ENCODE measurements around the gene PIP4K2C. TPM values are rescaled to one million over a fixed set of nuclear protein-coding genes. Genes with fewer than 3 reads are reported as not detected.

Gene PIP4K2C
- polyA plus RNA-seq, 1 experiment, result 33.1 TPM

- peaks cover 62% of the 10 kb centered on the region for H3K27me3 ChIP-seq (ENCODE audit: control insufficient read depth, insufficient read depth, low read length)
- TF ChIP-seq, protein P1, sequence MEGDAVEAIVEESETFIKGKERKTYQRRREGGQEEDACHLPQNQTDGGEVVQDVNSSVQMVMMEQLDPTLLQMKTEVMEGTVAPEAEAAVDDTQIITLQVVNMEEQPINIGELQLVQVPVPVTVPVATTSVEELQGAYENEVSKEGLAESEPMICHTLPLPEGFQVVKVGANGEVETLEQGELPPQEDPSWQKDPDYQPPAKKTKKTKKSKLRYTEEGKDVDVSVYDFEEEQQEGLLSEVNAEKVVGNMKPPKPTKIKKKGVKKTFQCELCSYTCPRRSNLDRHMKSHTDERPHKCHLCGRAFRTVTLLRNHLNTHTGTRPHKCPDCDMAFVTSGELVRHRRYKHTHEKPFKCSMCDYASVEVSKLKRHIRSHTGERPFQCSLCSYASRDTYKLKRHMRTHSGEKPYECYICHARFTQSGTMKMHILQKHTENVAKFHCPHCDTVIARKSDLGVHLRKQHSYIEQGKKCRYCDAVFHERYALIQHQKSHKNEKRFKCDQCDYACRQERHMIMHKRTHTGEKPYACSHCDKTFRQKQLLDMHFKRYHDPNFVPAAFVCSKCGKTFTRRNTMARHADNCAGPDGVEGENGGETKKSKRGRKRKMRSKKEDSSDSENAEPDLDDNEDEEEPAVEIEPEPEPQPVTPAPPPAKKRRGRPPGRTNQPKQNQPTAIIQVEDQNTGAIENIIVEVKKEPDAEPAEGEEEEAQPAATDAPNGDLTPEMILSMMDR (IDR thresholded peaks at IDR 0.05; ENCODE audit: low read depth, low read length), result no peak
- H3K27ac ChIP-seq (ENCODE audit: low read depth, low read length), result no peak overlapping the region
- DNase-seq (ENCODE audit: low read depth, low spot score), result no peak
- H3K9me3 ChIP-seq (ENCODE audit: control insufficient read depth, insufficient read depth, low read length), result peaks cover 4% of the 10 kb centered on the region; the same call in 1 of the 2 replicates
- CTCF ChIA-PET, result interaction anchor here (1.1 to 7.6 kb wide), 2 partner anchors 9 to 41 kb away, joined by 3 to 112 read pairs; no protein-coding TSS in a partner anchor
- no peak overlapping the region for H3K4me3 ChIP-seq (ENCODE audit: low read depth, low read length)
- POLR2A ChIA-PET, result interaction anchor here (0.8 kb wide), 1 partner anchor 12 kb away, joined by 3 read pairs; the partner anchor contains the start of gene ARHGEF25
Observed at GRCh38 chr12:57623385-57623784, 32.4 kb downstream of the PIP4K2C start.

- POLR2A ChIA-PET, result interaction anchor here (0.8 kb wide), 1 partner anchor 13 kb away, joined by 3 read pairs; the partner anchor contains the start of gene ARHGEF25
- TF ChIP-seq, protein P1 (IDR thresholded peaks at IDR 0.05; ENCODE audit: low read depth, low read length), result no peak
- Histone ChIP-seq H3K27ac (ENCODE audit: low read depth, low read length) (no peak overlapping the region), H3K4me3 (ENCODE audit: low read depth, low read length) (no peak overlapping the region), H3K9me3 (ENCODE audit: control insufficient read depth, insufficient read depth, low read length) (peaks cover 4% of the 10 kb centered on the region; the same call in 1 of the 2 replicates), H3K27me3 (ENCODE audit: control insufficient read depth, insufficient read depth, low read length) (peaks cover 67% of the 10 kb centered on the region)
- CTCF ChIA-PET, result interaction anchor here (7.6 kb wide), 1 partner anchor 41 kb away, joined by 112 read pairs; no protein-coding TSS in a partner anchor
- DNase-seq (ENCODE audit: low read depth, low spot score), result no peak
Observed at GRCh38 chr12:57623811-57624390, 32.9 kb downstream of the PIP4K2C start.

- Histone ChIP-seq H3K27me3 (ENCODE audit: control insufficient read depth, insufficient read depth, low read length) (peaks cover 68% of the 10 kb centered on the region), H3K27ac (ENCODE audit: low read depth, low read length) (no peak overlapping the region), H3K4me3 (ENCODE audit: low read depth, low read length) (no peak overlapping the region), H3K9me3 (ENCODE audit: control insufficient read depth, insufficient read depth, low read length) (peaks cover 4% of the 10 kb centered on the region; the same call in 1 of the 2 replicates)
- no peak for DNase-seq (ENCODE audit: low read depth, low spot score)
- ChIA-PET CTCF (interaction anchor here (0.8 to 7.6 kb wide), 2 partner anchors 8 to 42 kb away, joined by 3 to 112 read pairs; partner anchors contain the start of gene B4GALNT1), POLR2A (interaction anchor here (0.6 kb wide), 1 partner anchor 40 kb away, joined by 3 read pairs; no protein-coding TSS in a partner anchor)
- TF ChIP-seq, protein P1 (IDR thresholded peaks at IDR 0.05; ENCODE audit: low read depth, low read length), result no peak
Observed at GRCh38 chr12:57624441-57625220, 33.6 kb downstream of the PIP4K2C start.

- Histone ChIP-seq H3K4me3 (ENCODE audit: low read depth, low read length) (no peak overlapping the region), H3K27me3 (ENCODE audit: control insufficient read depth, insufficient read depth, low read length) (peaks cover 61% of the 10 kb centered on the region), H3K27ac (ENCODE audit: low read depth, low read length) (no peak overlapping the region), H3K9me3 (ENCODE audit: control insufficient read depth, insufficient read depth, low read length) (peaks cover 4% of the 10 kb centered on the region; the same call in 1 of the 2 replicates)
- CTCF ChIA-PET, result interaction anchor here (0.8 to 7.6 kb wide), 2 partner anchors 7 to 43 kb away, joined by 3 to 112 read pairs; partner anchors contain the start of gene B4GALNT1
- TF ChIP-seq, protein P1 (IDR thresholded peaks at IDR 0.05; ENCODE audit: low read depth, low read length), result no peak
- POLR2A ChIA-PET, result interaction anchor here (0.6 kb wide), 1 partner anchor 41 kb away, joined by 3 read pairs; no protein-coding TSS in a partner anchor
- no peak for DNase-seq (ENCODE audit: low read depth, low spot score)
Observed at GRCh38 chr12:57625261-57626032, 34.5 kb downstream of the PIP4K2C start.

All from AG04450 (cell line).